HepG2 (cell line): Measurements from ENCODE around the gene HCFC1R1. TPM values are rescaled to one million over a fixed set of nuclear protein-coding genes. Genes with fewer than 3 reads are reported as not detected.

Experiments
- CHCHD3 ChIP-seq: sonication (generic); formaldehyde crosslinking; IDR thresholded peaks from 2 replicates; pipeline ENCODE4 v1.8.0; 2022; ENCODE audit warnings: mild to moderate bottlenecking, missing genetic modification reagents, moderate library complexity
- DMTF1 ChIP-seq: sonication (generic); formaldehyde crosslinking; IDR thresholded peaks from 2 replicates; pipeline ENCODE4 v1.4.0; 2020; ENCODE audit warnings: mild to moderate bottlenecking, missing genetic modification reagents
- ERF ChIP-seq: IDR thresholded peaks from 2 replicates; pipeline ENCODE4 v1.6.1; 2018; ENCODE audit warnings: missing biosample characterization, missing genetic modification reagents
- HNF1A ChIP-seq, 2 experiments: sonication (generic) in 1 of 2; formaldehyde crosslinking in 1 of 2; IDR thresholded peaks; 2 replicates each; pipeline versions ENCODE4 v1.4.0 to v1.6.1; 2016 to 2020; ENCODE audit warnings: borderline replicate concordance in 1 of 2, low read depth in 1 of 2, mild to moderate bottlenecking in 1 of 2, missing genetic modification reagents in 1 of 2
- HOXA5 ChIP-seq: sonication (generic); formaldehyde crosslinking; IDR thresholded peaks from 2 replicates; pipeline ENCODE4 v1.4.0; 2020; ENCODE audit warnings: missing genetic modification reagents
- NFKB2 ChIP-seq: sonication (generic); formaldehyde crosslinking; IDR thresholded peaks from 2 replicates; pipeline ENCODE4 v1.4.0; 2020; ENCODE audit warnings: missing genetic modification reagents, borderline replicate concordance
- SPEN ChIP-seq: sonication (generic); formaldehyde crosslinking; IDR thresholded peaks from 2 replicates; pipeline ENCODE4 v1.5.1; 2020; ENCODE audit warnings: low read depth, mild to moderate bottlenecking, missing genetic modification reagents
- TFE3 ChIP-seq: IDR thresholded peaks from 2 replicates; pipeline ENCODE4 v1.6.1; 2016
- USF2 ChIP-seq, 2 experiments: sonication (generic) in 1 of 2; formaldehyde crosslinking in 1 of 2; IDR thresholded peaks; 2 replicates each; pipeline versions ENCODE4 v1.5.1 to v1.6.1; 2011 to 2020; ENCODE audit warnings: borderline replicate concordance in 1 of 2, low read depth in 1 of 2, low read length in 1 of 2, mild to moderate bottlenecking in 1 of 2, missing genetic modification reagents in 1 of 2, moderate library complexity in 1 of 2
- ZNF232 ChIP-seq: sonication (generic); formaldehyde crosslinking; IDR thresholded peaks from 2 replicates; pipeline ENCODE4 v1.4.0; 2020; ENCODE audit warnings: missing genetic modification reagents, borderline replicate concordance
- ZNF329 ChIP-seq: sonication (generic); formaldehyde crosslinking; IDR thresholded peaks from 2 replicates; pipeline ENCODE4 v1.9.0; 2021; ENCODE audit warnings: low read depth, mild to moderate bottlenecking, missing genetic modification reagents
- ZNF792 ChIP-seq: IDR thresholded peaks from 2 replicates; pipeline ENCODE4 v1.6.1; 2016
- polyA plus RNA-seq, 8 experiments: library from polyadenylated mRNA; depleted of rRNA in 3 of 8; stranded (reverse) in 7 of 8; unstranded in 1 of 8; fragments of >200 nt; fragmentation: Illumina TruSeq in 4 of 8; extraction: Trizol in 4 of 8; gene quantifications; 2 replicates each; pipeline versions ENCODE4 v1.2.1 to v1.2.3, GENCODE V29; 2011 to 2016; ENCODE audit warnings: low read depth in 4 of 8, missing spikeins in 1 of 8, mixed read lengths in 1 of 8; ENCODE audit not compliant: insufficient read depth in 1 of 8
- total RNA-seq, 5 experiments: library from RNA; depleted of rRNA; stranded (reverse); fragments of >200 nt; fragmentation: Illumina TruSeq; extraction: Trizol; gene quantifications; 2 replicates each; pipeline ENCODE4 v1.2.3, GENCODE V29; 2016; ENCODE audit warnings: low read depth in 1 of 5
- TF ChIP-seq, protein P1 (sequence below): sonication (generic); formaldehyde crosslinking; IDR thresholded peaks from 2 replicates; pipeline ENCODE4 v1.9.0; 2021; ENCODE audit warnings: missing genetic modification reagents, borderline replicate concordance

The HCFC1R1 gene
- total and polyA plus RNA-seq, 2 of the 13 experiments (the other 11 are each of a cell fraction or from before 2014, with no cell fraction given) = 13.8 to 16.1 TPM

DNA sequence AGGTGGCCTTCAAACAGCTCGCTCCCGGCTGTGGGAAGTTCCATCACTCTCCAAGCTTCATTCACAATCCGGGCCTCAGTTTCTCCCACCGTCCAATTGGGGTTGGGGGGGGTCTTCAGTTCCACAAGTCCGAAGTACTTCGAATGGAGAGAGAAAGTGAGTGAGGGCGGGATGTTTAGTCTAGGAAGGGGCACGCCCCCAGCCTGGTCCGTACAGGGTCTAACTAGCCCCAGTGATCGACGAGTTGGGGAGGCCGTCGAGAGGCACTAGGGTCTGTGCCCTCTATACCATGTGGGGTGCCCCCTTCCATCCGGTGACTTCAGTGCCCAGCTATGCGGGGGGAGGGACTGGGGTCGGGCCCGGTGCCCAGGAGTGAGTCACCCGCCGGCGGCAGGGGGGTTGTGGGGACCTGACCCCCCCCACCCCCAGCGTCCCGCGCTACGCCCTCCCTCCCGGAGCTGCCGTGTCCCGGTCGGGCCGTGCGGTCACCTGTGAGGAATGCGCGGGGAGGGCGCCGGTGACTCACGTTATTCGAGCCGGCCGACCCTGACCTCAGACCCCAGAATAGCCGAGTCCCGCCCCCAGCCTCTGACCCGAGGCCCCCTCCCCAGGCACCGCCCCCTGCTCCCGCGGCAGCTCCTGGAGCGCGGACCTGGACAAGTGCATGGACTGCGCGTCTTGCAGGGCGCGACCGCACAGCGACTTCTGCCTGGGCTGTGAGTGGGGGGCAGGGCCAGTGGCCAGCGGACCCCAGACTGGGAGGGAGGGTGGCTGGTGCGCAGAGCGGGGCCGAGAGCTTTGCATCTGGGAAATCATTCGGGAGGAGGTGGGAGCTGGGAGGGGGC, 2.9 kb downstream of the HCFC1R1 start (continued):
- peak; percentile 75; the same call in 1 of the 2 replicates for TF ChIP-seq HOXA5
- TF ChIP-seq USF2 (IDR thresholded peaks at IDR 0.05; ENCODE audit: low read depth, low read length) = no peak
- no peak for TF ChIP-seq USF2 (CRISPR knock-in tag; IDR thresholded peaks at IDR 0.05; ENCODE audit: borderline replicate concordance)
- TF ChIP-seq, protein P1, sequence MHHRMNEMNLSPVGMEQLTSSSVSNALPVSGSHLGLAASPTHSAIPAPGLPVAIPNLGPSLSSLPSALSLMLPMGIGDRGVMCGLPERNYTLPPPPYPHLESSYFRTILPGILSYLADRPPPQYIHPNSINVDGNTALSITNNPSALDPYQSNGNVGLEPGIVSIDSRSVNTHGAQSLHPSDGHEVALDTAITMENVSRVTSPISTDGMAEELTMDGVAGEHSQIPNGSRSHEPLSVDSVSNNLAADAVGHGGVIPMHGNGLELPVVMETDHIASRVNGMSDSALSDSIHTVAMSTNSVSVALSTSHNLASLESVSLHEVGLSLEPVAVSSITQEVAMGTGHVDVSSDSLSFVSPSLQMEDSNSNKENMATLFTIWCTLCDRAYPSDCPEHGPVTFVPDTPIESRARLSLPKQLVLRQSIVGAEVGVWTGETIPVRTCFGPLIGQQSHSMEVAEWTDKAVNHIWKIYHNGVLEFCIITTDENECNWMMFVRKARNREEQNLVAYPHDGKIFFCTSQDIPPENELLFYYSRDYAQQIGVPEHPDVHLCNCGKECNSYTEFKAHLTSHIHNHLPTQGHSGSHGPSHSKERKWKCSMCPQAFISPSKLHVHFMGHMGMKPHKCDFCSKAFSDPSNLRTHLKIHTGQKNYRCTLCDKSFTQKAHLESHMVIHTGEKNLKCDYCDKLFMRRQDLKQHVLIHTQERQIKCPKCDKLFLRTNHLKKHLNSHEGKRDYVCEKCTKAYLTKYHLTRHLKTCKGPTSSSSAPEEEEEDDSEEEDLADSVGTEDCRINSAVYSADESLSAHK (CRISPR knock-in tag) = no peak
- no peak for TF ChIP-seq DMTF1 (CRISPR knock-in tag)
- no peak; the same call in 1 of the 2 replicates for TF ChIP-seq ZNF232
- TF ChIP-seq ZNF329 (CRISPR knock-in tag) = no peak
- TF ChIP-seq SPEN (CRISPR knock-in tag) = 0 out of 2 replicates have a peak, but pooled peaks have one; percentile 22
- 0 out of 2 replicates have a peak, but pooled peaks have one; percentile 23 for TF ChIP-seq HNF1A (IDR thresholded peaks at IDR 0.05; ENCODE audit: low read depth)
- peak; percentile 54; the same call in 1 of the 2 replicates for TF ChIP-seq HNF1A (CRISPR knock-in tag; IDR thresholded peaks at IDR 0.05; ENCODE audit: borderline replicate concordance)
- peak; percentile 74 for TF ChIP-seq TFE3 (CRISPR knock-in tag)
- TF ChIP-seq ZNF792 (CRISPR knock-in tag) = peak; percentile 18; the same call in 1 of the 2 replicates
- TF ChIP-seq NFKB2 = peak; percentile 69; the same call in 1 of the 2 replicates
- TF ChIP-seq CHCHD3 (CRISPR knock-in tag) = no peak
- peak; percentile 70; the same call in 1 of the 2 replicates for TF ChIP-seq ERF (CRISPR knock-in tag)
